A673 (cell line): ENCODE results near the gene RPN1. TPM values are rescaled to one million over a fixed set of nuclear protein-coding genes. Genes with fewer than 3 reads are reported as not detected.
A peak's percentile ranks its signal among the peaks of the same experiment; 100 is the strongest.

Experiments used
- Bru-seq: library from RNA; stranded (reverse); fragments of 400-500 nt; gene quantifications from one replicate; lab custom pipeline; 2021; lab: Mats Ljungman, UMichigan
- BruChase-seq, 2 experiments: library from RNA; stranded (reverse); fragments of 400-500 nt; gene quantifications; one replicate each; lab custom pipeline; 2021; lab: Mats Ljungman, UMichigan
- BruUV-seq: library from RNA; stranded (reverse); fragments of 400-500 nt; replicated peaks from 2 replicates; lab custom pipeline; 2021; lab: Mats Ljungman, UMichigan
- CTCF ChIA-PET: fragments of 300-600 bp; sonication (Branson Sonifier 250); formaldehyde crosslinking; loops from one replicate; lab custom pipeline; 2022; ENCODE audit warnings: antibody characterized with exemption; lab: Charles Lee
- POLR2A ChIA-PET: fragments of 300-600 bp; sonication (Branson Sonifier 250); formaldehyde crosslinking; loops from one replicate; lab custom pipeline; 2022; ENCODE audit warnings: antibody characterized with exemption; ENCODE audit not compliant: low non-redundant PET; lab: Charles Lee
- DNase-seq: peaks from one replicate; pipeline ENCODE4 v3.0.0-alpha.2; 2015; ENCODE audit warnings: low spot score
- H3K27ac ChIP-seq: fragments of 200-600 bp; sonication (generic); 2 replicates; pipeline ENCODE4 v1.5.1; 2016; ENCODE audit warnings: mixed run types, low read depth, mild to moderate bottlenecking, mixed read lengths, antibody characterized with exemption, low read length; ENCODE audit not compliant: poor library complexity, severe bottlenecking
- H3K27me3 ChIP-seq: fragments of 200-600 bp; sonication (generic); replicated peaks from 2 replicates; pipeline ENCODE4 v1.6.1; 2017; ENCODE audit warnings: mixed run types, low read depth, mild to moderate bottlenecking, mixed read lengths, antibody characterized with exemption, low read length; ENCODE audit not compliant: insufficient read depth, poor library complexity
- H3K36me3 ChIP-seq: fragments of 200-600 bp; sonication (generic); 2 replicates; pipeline ENCODE4 v1.6.1; 2016; ENCODE audit warnings: mixed run types, mild to moderate bottlenecking, mixed read lengths, antibody characterized with exemption, low read length; ENCODE audit not compliant: insufficient read depth, poor library complexity, severe bottlenecking
- H3K4me1 ChIP-seq: fragments of 200-600 bp; sonication (generic); 2 replicates; pipeline ENCODE4 v1.6.1; 2017; ENCODE audit warnings: mixed run types, mild to moderate bottlenecking, mixed read lengths, antibody characterized with exemption, low read length; ENCODE audit not compliant: insufficient read depth, poor library complexity, severe bottlenecking
- H3K4me3 ChIP-seq: fragments of 200-600 bp; sonication (generic); 2 replicates; pipeline ENCODE4 v1.5.1; 2016; ENCODE audit warnings: low read depth, mixed run types, mild to moderate bottlenecking, mixed read lengths, low read length; ENCODE audit not compliant: poor library complexity, severe bottlenecking
- H3K9me3 ChIP-seq: fragments of 200-600 bp; sonication (generic); 2 replicates; pipeline ENCODE4 v1.6.1; 2016; ENCODE audit warnings: mixed run types, low read depth, mild to moderate bottlenecking, mixed read lengths, antibody characterized with exemption, low read length; ENCODE audit not compliant: poor library complexity, severe bottlenecking
- CTCF ChIP-seq: fragments of 300-800, 200-600 bp; sonication (generic); conservative IDR thresholded peaks from 2 replicates; pipeline ENCODE4 v1.5.1; 2017; ENCODE audit warnings: low read depth, mild to moderate bottlenecking, antibody characterized with exemption, low read length, moderate library complexity, mixed read lengths
- EZH2 ChIP-seq: fragments of 200-600 bp; sonication (generic); IDR thresholded peaks from 2 replicates; pipeline ENCODE4 v1.6.1; 2017; ENCODE audit warnings: borderline replicate concordance, low read depth, mild to moderate bottlenecking, mixed read lengths, antibody characterized with exemption, low read length; ENCODE audit not compliant: poor library complexity, severe bottlenecking
- intact Hi-C: fragments of 100-400 bp; cut with micrococcal nuclease; formaldehyde crosslinking; loops from one replicate; pipeline ENCODE4 v1.10.0; 2022; ENCODE audit not compliant: unreplicated experiment
- long read RNA-seq: library from polyadenylated mRNA; stranded (forward); transcript quantifications from one replicate; pipeline ENCODE4 v2.0.0, GENCODE V29; 2022
- total RNA-seq: library from RNA; stranded (reverse); gene quantifications from 2 replicates; pipeline ENCODE4 v1.2.3, GENCODE V29; 2021

Gene RPN1
- total RNA-seq (239 and 254 TPM in 2 replicates), Bru-seq, nascent RNA (percentile 80 among the genes with signal in this experiment), BruChase-seq, experiment 1, labeled RNA remaining after a 2-hour chase (percentile 76 among the genes with signal in this experiment), BruChase-seq, experiment 2, labeled RNA remaining after a 6-hour chase (percentile 90 among the genes with signal in this experiment)
- long read RNA-seq, transcript RPN1-201 (10 exons, 2,314 nt): major isoform, 763 of 842 reads
- long read RNA-seq, partial matches to known transcripts: 52 of 842 reads
- long read RNA-seq, other reads (novel, unspliced or antisense): 27 of 842 reads

- intact Hi-C loops: no loop called here
- POLR2A ChIA-PET: interaction anchor here (0.6 kb wide), 1 partner anchor 148 kb away, joined by 6 read pairs; no protein-coding TSS in a partner anchor
These were observed at the start of gene RPN1 for GRCh38 chr3:128650096-128651050. TSS of gene RPN1 (minus strand) at chr3:128650818. CDS start at chr3:128650800, 18 bp downstream.

GRCh38 chr3:128698211-128699047 is 47.8 kb upstream of the RPN1 start:
- peak; percentile 50 for DNase-seq
- BruUV-seq: no TSS peak
- H3K27ac ChIP-seq: no peak overlapping the region
- POLR2A ChIA-PET: interaction anchor here (0.6 kb wide), 1 partner anchor 98 kb away, joined by 3 read pairs; no protein-coding TSS in a partner anchor
- H3K4me1 ChIP-seq: no peaks in the 10 kb centered on the region
- TF ChIP-seq CTCF (no peak), EZH2 (no peak)
- CTCF ChIA-PET: no interaction called here
- H3K27me3 ChIP-seq: no peaks in the 10 kb centered on the region
- no peaks in the 10 kb centered on the region for H3K36me3 ChIP-seq
- intact Hi-C loops: no loop called here
- peak overlapping the region; percentile 48 for H3K4me3 ChIP-seq
- H3K9me3 ChIP-seq: no peaks in the 10 kb centered on the region

More at GRCh38 chr3:128650096-128651050, at the start of gene RPN1:
- BruUV-seq: no TSS peak
- H3K9me3 ChIP-seq: peaks cover 2% of the 10 kb centered on the region
- no peaks in the 10 kb centered on the region for H3K36me3 ChIP-seq
- TF ChIP-seq CTCF: no peak
- TF ChIP-seq EZH2: no peak
- peaks cover 5% of the 10 kb centered on the region for H3K4me1 ChIP-seq
- CTCF ChIA-PET: no interaction called here
- peak within 1 kb of the TSS; percentile 100 for H3K4me3 ChIP-seq
- H3K27me3 ChIP-seq: no peaks in the 10 kb centered on the region
- peak; percentile 97 for DNase-seq
- peak within 1 kb of the TSS; percentile 99 for H3K27ac ChIP-seq
